Measurements from ENCODE around the gene ATP6V0D1.

The ATP6V0D1 gene

GRCh38 chr16:67424261-67424615 is 56.7 kb downstream of the ATP6V0D1 start (continued):
- TF ChIP-seq, protein P1, sequence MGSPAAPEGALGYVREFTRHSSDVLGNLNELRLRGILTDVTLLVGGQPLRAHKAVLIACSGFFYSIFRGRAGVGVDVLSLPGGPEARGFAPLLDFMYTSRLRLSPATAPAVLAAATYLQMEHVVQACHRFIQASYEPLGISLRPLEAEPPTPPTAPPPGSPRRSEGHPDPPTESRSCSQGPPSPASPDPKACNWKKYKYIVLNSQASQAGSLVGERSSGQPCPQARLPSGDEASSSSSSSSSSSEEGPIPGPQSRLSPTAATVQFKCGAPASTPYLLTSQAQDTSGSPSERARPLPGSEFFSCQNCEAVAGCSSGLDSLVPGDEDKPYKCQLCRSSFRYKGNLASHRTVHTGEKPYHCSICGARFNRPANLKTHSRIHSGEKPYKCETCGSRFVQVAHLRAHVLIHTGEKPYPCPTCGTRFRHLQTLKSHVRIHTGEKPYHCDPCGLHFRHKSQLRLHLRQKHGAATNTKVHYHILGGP (tag by site-specific recombination; IDR thresholded peaks at IDR 0.05), result no peak

- TF ChIP-seq, protein P2, sequence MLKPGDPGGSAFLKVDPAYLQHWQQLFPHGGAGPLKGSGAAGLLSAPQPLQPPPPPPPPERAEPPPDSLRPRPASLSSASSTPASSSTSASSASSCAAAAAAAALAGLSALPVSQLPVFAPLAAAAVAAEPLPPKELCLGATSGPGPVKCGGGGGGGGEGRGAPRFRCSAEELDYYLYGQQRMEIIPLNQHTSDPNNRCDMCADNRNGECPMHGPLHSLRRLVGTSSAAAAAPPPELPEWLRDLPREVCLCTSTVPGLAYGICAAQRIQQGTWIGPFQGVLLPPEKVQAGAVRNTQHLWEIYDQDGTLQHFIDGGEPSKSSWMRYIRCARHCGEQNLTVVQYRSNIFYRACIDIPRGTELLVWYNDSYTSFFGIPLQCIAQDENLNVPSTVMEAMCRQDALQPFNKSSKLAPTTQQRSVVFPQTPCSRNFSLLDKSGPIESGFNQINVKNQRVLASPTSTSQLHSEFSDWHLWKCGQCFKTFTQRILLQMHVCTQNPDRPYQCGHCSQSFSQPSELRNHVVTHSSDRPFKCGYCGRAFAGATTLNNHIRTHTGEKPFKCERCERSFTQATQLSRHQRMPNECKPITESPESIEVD (tag by site-specific recombination; IDR thresholded peaks at IDR 0.05), result peak; percentile 61
- TF ChIP-seq ZNF24 (tag by site-specific recombination; IDR thresholded peaks at IDR 0.05), result no peak
- no peaks in the 10 kb centered on the region for H3K9me3 ChIP-seq (ENCODE audit: control insufficient read depth, insufficient read depth, low read depth, low read length)
- no peak overlapping the region for H3K4me3 ChIP-seq (ENCODE audit: low read depth, low read length)
- H3K36me3 ChIP-seq (ENCODE audit: control insufficient read depth in 2 of 2, insufficient read depth in 1 of 2, low read length in 2 of 2), result no peaks in the 10 kb centered on the region
- ChIA-PET POLR2A (no interaction called here), CTCF (interaction anchor here (0.5 to 7.1 kb wide), 7 partner anchors 11 to 97 kb away, joined by 3 to 99 read pairs (median 3); no protein-coding TSS in a partner anchor)
- H3K4me1 ChIP-seq (ENCODE audit: control insufficient read depth, insufficient read depth, low read length), result no peaks in the 10 kb centered on the region
- no peak overlapping the region for H3K27ac ChIP-seq (ENCODE audit: extremely low read depth, low read depth, low read length)
These were observed 57.2 kb downstream of the ATP6V0D1 start for GRCh38 chr16:67423611-67424260.

- Histone ChIP-seq H3K27ac (ENCODE audit: extremely low read depth, low read depth, low read length) (no peak overlapping the region), H3K4me3 (ENCODE audit: low read depth, low read length) (no peak overlapping the region), H3K4me1 (ENCODE audit: control insufficient read depth, insufficient read depth, low read length) (no peaks in the 10 kb centered on the region), H3K36me3 (ENCODE audit: control insufficient read depth in 2 of 2, insufficient read depth in 1 of 2, low read length in 2 of 2) (no peaks in the 10 kb centered on the region), H3K9me3 (ENCODE audit: control insufficient read depth, insufficient read depth, low read depth, low read length) (no peaks in the 10 kb centered on the region)
- ChIA-PET CTCF (interaction anchor here (0.5 to 7.1 kb wide), 7 partner anchors 18 to 406 kb away, joined by 3 to 99 read pairs (median 3); partner anchors contain the start of genes KCTD19 and LRRC36), POLR2A (no interaction called here)
- TF ChIP-seq ZFHX2 (tag by site-specific recombination; conservative IDR thresholded peaks at IDR 0.05) (no peak), ZNF121 (tag by site-specific recombination; IDR thresholded peaks at IDR 0.05) (peak; percentile 85)
These were observed 57.9 kb downstream of the ATP6V0D1 start for GRCh38 chr16:67423015-67423414.

GRCh38 chr16:67421030-67421429 is 59.9 kb downstream of the ATP6V0D1 start:
- H3K9me3 ChIP-seq (ENCODE audit: control insufficient read depth, insufficient read depth, low read depth, low read length), result no peaks in the 10 kb centered on the region
- ChIA-PET CTCF (interaction anchor here (0.7 kb wide), 1 partner anchor 46 kb away, joined by 4 read pairs; no protein-coding TSS in a partner anchor), POLR2A (interaction anchor here (0.5 to 0.6 kb wide), 2 partner anchors 11 to 111 kb away, joined by 5 to 6 read pairs; no protein-coding TSS in a partner anchor)
- no peak for TF ChIP-seq TCF7L2 (IDR thresholded peaks at IDR 0.05; ENCODE audit: borderline replicate concordance, low read depth, low read length)
- no peak for TF ChIP-seq ZNF510 (tag by site-specific recombination; IDR thresholded peaks at IDR 0.05; ENCODE audit: insufficient replicate concordance)
- no peak for TF ChIP-seq ZNF146 (tag by site-specific recombination; IDR thresholded peaks at IDR 0.05)
- TF ChIP-seq HIC1 (tag by site-specific recombination; IDR thresholded peaks at IDR 0.05), result no peak
- TF ChIP-seq ZXDB (tag by site-specific recombination; IDR thresholded peaks at IDR 0.05), result no peak
- TF ChIP-seq ZNF132 (tag by site-specific recombination; IDR thresholded peaks at IDR 0.05; ENCODE audit: borderline replicate concordance), result no peak
- no peak for TF ChIP-seq ZNF341 (tag by site-specific recombination; IDR thresholded peaks at IDR 0.05; ENCODE audit: low read depth)
- TF ChIP-seq, protein P3, sequence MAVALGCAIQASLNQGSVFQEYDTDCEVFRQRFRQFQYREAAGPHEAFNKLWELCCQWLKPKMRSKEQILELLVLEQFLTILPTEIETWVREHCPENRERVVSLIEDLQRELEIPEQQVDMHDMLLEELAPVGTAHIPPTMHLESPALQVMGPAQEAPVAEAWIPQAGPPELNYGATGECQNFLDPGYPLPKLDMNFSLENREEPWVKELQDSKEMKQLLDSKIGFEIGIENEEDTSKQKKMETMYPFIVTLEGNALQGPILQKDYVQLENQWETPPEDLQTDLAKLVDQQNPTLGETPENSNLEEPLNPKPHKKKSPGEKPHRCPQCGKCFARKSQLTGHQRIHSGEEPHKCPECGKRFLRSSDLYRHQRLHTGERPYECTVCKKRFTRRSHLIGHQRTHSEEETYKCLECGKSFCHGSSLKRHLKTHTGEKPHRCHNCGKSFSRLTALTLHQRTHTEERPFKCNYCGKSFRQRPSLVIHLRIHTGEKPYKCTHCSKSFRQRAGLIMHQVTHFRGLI (tag by site-specific recombination; IDR thresholded peaks at IDR 0.05), result no peak
- no peak for TF ChIP-seq ZNF677 (tag by site-specific recombination; IDR thresholded peaks at IDR 0.05)
- TF ChIP-seq ZNF366 (tag by site-specific recombination; conservative IDR thresholded peaks at IDR 0.05), result no peak
- no peak for TF ChIP-seq WT1 (tag by site-specific recombination; IDR thresholded peaks at IDR 0.05)
- no peaks in the 10 kb centered on the region for H3K36me3 ChIP-seq (ENCODE audit: control insufficient read depth in 2 of 2, insufficient read depth in 1 of 2, low read length in 2 of 2)
- no peaks in the 10 kb centered on the region for H3K4me1 ChIP-seq (ENCODE audit: control insufficient read depth, insufficient read depth, low read length)
- no peak overlapping the region for H3K4me3 ChIP-seq (ENCODE audit: low read depth, low read length)
- H3K27ac ChIP-seq (ENCODE audit: extremely low read depth, low read depth, low read length), result no peak overlapping the region
